SK-N-MC (cell line): Measurements from ENCODE around the gene FREM1.

Experiments used
- DNase-seq: peaks from one replicate; pipeline ENCODE4 v3.0.0-alpha.2; 2011; ENCODE audit warnings: low read depth, low spot score
- H3K27ac ChIP-seq: fragments of 200-600 bp; sonication (generic); 2 replicates; pipeline ENCODE4 v1.5.1; 2016; ENCODE audit warnings: mixed run types
- H3K36me3 ChIP-seq: fragments of 200-600 bp; sonication (generic); 2 replicates; pipeline ENCODE4 v1.6.1; 2017; ENCODE audit warnings: antibody characterized with exemption, low read length, mixed read lengths; ENCODE audit not compliant: insufficient read depth
- H3K4me3 ChIP-seq: fragments of 200-600 bp; sonication (generic); 2 replicates; pipeline ENCODE4 v1.5.1; 2016
- H3K9ac ChIP-seq: fragments of 200-600 bp; sonication (generic); 2 replicates; pipeline ENCODE4 v1.8.0; 2017; ENCODE audit warnings: mixed run types, mixed read lengths; ENCODE audit not compliant: insufficient read length
- H3K9me3 ChIP-seq: fragments of 200-600 bp; sonication (generic); 2 replicates; pipeline ENCODE4 v1.6.1; 2017; ENCODE audit warnings: low read depth, mild to moderate bottlenecking, antibody characterized with exemption, low read length, moderate library complexity, mixed read lengths
- EZH2 ChIP-seq: fragments of 200-600 bp; sonication (generic); IDR thresholded peaks from one replicate; pipeline ENCODE4 v1.6.1; 2017; ENCODE audit warnings: antibody characterized with exemption
- FOXP2 ChIP-seq: optimal IDR thresholded peaks from 2 replicates; pipeline ENCODE3; 2011; ENCODE audit warnings: mild to moderate bottlenecking, moderate library complexity; ENCODE audit not compliant: insufficient read depth; ENCODE audit errors: extremely low read length, control extremely low read depth
- POLR2AphosphoS5 ChIP-seq: IDR thresholded peaks from 2 replicates; pipeline ENCODE4 v1.6.1; 2012; ENCODE audit warnings: mild to moderate bottlenecking, low read depth, low read length, borderline replicate concordance

The FREM1 gene

GRCh38 chr9:14849296-14849695 is 60.9 kb downstream of the FREM1 start:
- H3K9ac ChIP-seq: peak overlapping the region; percentile 57
- H3K4me3 ChIP-seq: peak overlapping the region; percentile 33
- TF ChIP-seq FOXP2 (no peak), POLR2AphosphoS5 (no peak), EZH2 (no peak)
- H3K27ac ChIP-seq: peak overlapping the region; percentile 99
- no peak for DNase-seq
- no peaks in the 10 kb centered on the region for H3K9me3 ChIP-seq
- peaks cover 24% of the 10 kb centered on the region for H3K36me3 ChIP-seq

GRCh38 chr9:14846871-14847311 is 63.3 kb downstream of the FREM1 start:
- no peaks in the 10 kb centered on the region for H3K9me3 ChIP-seq
- H3K36me3 ChIP-seq: peaks cover 44% of the 10 kb centered on the region
- no peak overlapping the region for H3K9ac ChIP-seq
- H3K27ac ChIP-seq: peak overlapping the region; percentile 95
- peak; percentile 53 for TF ChIP-seq FOXP2
- TF ChIP-seq POLR2AphosphoS5: peak; percentile 31; the same call in 1 of the 2 replicates
- no peak for TF ChIP-seq EZH2
- peak; percentile 98 for DNase-seq
- H3K4me3 ChIP-seq: peak overlapping the region; percentile 48

GRCh38 chr9:14843163-14843562 is 67.1 kb downstream of the FREM1 start:
- no peak for DNase-seq
- H3K9ac ChIP-seq: no peak overlapping the region
- H3K4me3 ChIP-seq: no peak overlapping the region
- H3K27ac ChIP-seq: peak overlapping the region; percentile 80
- TF ChIP-seq EZH2: no peak
- no peak for TF ChIP-seq POLR2AphosphoS5
- no peak for TF ChIP-seq FOXP2
- peaks cover 62% of the 10 kb centered on the region for H3K36me3 ChIP-seq
- H3K9me3 ChIP-seq: no peaks in the 10 kb centered on the region

- TF ChIP-seq FOXP2 (no peak), POLR2AphosphoS5 (no peak), EZH2 (no peak)
- no peak overlapping the region for H3K9ac ChIP-seq
- H3K9me3 ChIP-seq: no peaks in the 10 kb centered on the region
- H3K4me3 ChIP-seq: no peak overlapping the region
- H3K27ac ChIP-seq: no peak overlapping the region
- H3K36me3 ChIP-seq: peaks cover 68% of the 10 kb centered on the region
- DNase-seq: no peak
Observed at GRCh38 chr9:14842269-14842668, 68.0 kb downstream of the FREM1 start.

GRCh38 chr9:14838701-14839100 is 71.5 kb downstream of the FREM1 start:
- no peaks in the 10 kb centered on the region for H3K9me3 ChIP-seq
- no peak overlapping the region for H3K27ac ChIP-seq
- peaks cover 73% of the 10 kb centered on the region for H3K36me3 ChIP-seq
- H3K9ac ChIP-seq: no peak overlapping the region
- no peak overlapping the region for H3K4me3 ChIP-seq
- TF ChIP-seq FOXP2: no peak
- no peak for TF ChIP-seq EZH2
- TF ChIP-seq POLR2AphosphoS5: no peak
- no peak for DNase-seq

- H3K4me3 ChIP-seq: no peak overlapping the region
- TF ChIP-seq FOXP2 (no peak), POLR2AphosphoS5 (no peak), EZH2 (no peak)
- peaks cover 75% of the 10 kb centered on the region for H3K36me3 ChIP-seq
- no peaks in the 10 kb centered on the region for H3K9me3 ChIP-seq
- H3K27ac ChIP-seq: no peak overlapping the region
- no peak for DNase-seq
- no peak overlapping the region for H3K9ac ChIP-seq
Observed at GRCh38 chr9:14836885-14837284, 73.3 kb downstream of the FREM1 start.

GRCh38 chr9:14831661-14832060 is 78.6 kb downstream of the FREM1 start:
- Histone ChIP-seq H3K4me3 (no peak overlapping the region), H3K36me3 (peaks cover 77% of the 10 kb centered on the region), H3K9ac (no peak overlapping the region), H3K27ac (no peak overlapping the region), H3K9me3 (no peaks in the 10 kb centered on the region)
- TF ChIP-seq FOXP2 (no peak), POLR2AphosphoS5 (no peak), EZH2 (no peak)
- DNase-seq: no peak

- DNase-seq: no peak
- TF ChIP-seq FOXP2: no peak
- no peak for TF ChIP-seq POLR2AphosphoS5
- no peak for TF ChIP-seq EZH2
- Histone ChIP-seq H3K36me3 (peaks cover 73% of the 10 kb centered on the region), H3K4me3 (no peak overlapping the region), H3K27ac (no peak overlapping the region), H3K9me3 (no peaks in the 10 kb centered on the region), H3K9ac (no peak overlapping the region)
Observed at GRCh38 chr9:14831074-14831473, 79.2 kb downstream of the FREM1 start.

GRCh38 chr9:14830057-14830456 is 80.2 kb downstream of the FREM1 start:
- H3K9ac ChIP-seq: no peak overlapping the region
- H3K4me3 ChIP-seq: no peak overlapping the region
- no peak overlapping the region for H3K27ac ChIP-seq
- no peak for DNase-seq
- peaks cover 63% of the 10 kb centered on the region for H3K36me3 ChIP-seq
- H3K9me3 ChIP-seq: no peaks in the 10 kb centered on the region
- no peak for TF ChIP-seq POLR2AphosphoS5
- no peak for TF ChIP-seq EZH2
- no peak for TF ChIP-seq FOXP2
